ENCODE results near the gene ANKRD33B. TPM values are rescaled to one million over a fixed set of nuclear protein-coding genes. Genes with fewer than 3 reads are reported as not detected.

The ANKRD33B gene
- polyA plus RNA-seq, 1 experiment: 4.8 TPM

GRCh38 chr5:10556893-10557746, 6.8 kb upstream of the ANKRD33B start:
- ChIA-PET CTCF (interaction anchor here (1.2 kb wide), 1 partner anchor 102 kb away, joined by 3 read pairs; no protein-coding TSS in a partner anchor), POLR2A (interaction anchor here (0.7 kb wide), 1 partner anchor 88 kb away, joined by 3 read pairs; no protein-coding TSS in a partner anchor)
- no peaks in the 10 kb centered on the region for H3K27me3 ChIP-seq (ENCODE audit: control insufficient read depth, insufficient read depth, low read length)
- no peak for TF ChIP-seq CTCF (IDR thresholded peaks at IDR 0.05; ENCODE audit: low read depth, low read length)
- no peak overlapping the region for H3K27ac ChIP-seq (ENCODE audit: low read depth, low read length)
- H3K4me3 ChIP-seq (ENCODE audit: low read depth, low read length): no peak overlapping the region
- H3K9me3 ChIP-seq (ENCODE audit: control insufficient read depth, insufficient read depth, low read length): no peaks in the 10 kb centered on the region; the same call in 1 of the 2 replicates
- DNase-seq (ENCODE audit: low read depth, low spot score): no peak

GRCh38 chr5:10559151-10559550, 4.7 kb upstream of the ANKRD33B start:
- no peaks in the 10 kb centered on the region for H3K27me3 ChIP-seq (ENCODE audit: control insufficient read depth, insufficient read depth, low read length)
- POLR2A ChIA-PET: no interaction called here
- no peak for DNase-seq (ENCODE audit: low read depth, low spot score)
- no peak for TF ChIP-seq CTCF (IDR thresholded peaks at IDR 0.05; ENCODE audit: low read depth, low read length)
- no peak overlapping the region for H3K4me3 ChIP-seq (ENCODE audit: low read depth, low read length)
- CTCF ChIA-PET: interaction anchor here (1.0 to 3.6 kb wide), 2 partner anchors 69 to 136 kb away, joined by 6 to 15 read pairs; no protein-coding TSS in a partner anchor
- H3K27ac ChIP-seq (ENCODE audit: low read depth, low read length): no peak overlapping the region
- H3K9me3 ChIP-seq (ENCODE audit: control insufficient read depth, insufficient read depth, low read length): peaks cover 5% of the 10 kb centered on the region; the same call in 1 of the 2 replicates

GRCh38 chr5:10559871-10560270, 4.0 kb upstream of the ANKRD33B start:
- CTCF ChIA-PET: interaction anchor here (3.6 kb wide), 1 partner anchor 68 kb away, joined by 15 read pairs; no protein-coding TSS in a partner anchor
- Histone ChIP-seq H3K4me3 (ENCODE audit: low read depth, low read length) (no peak overlapping the region), H3K27ac (ENCODE audit: low read depth, low read length) (no peak overlapping the region), H3K27me3 (ENCODE audit: control insufficient read depth, insufficient read depth, low read length) (no peaks in the 10 kb centered on the region), H3K9me3 (ENCODE audit: control insufficient read depth, insufficient read depth, low read length) (peaks cover 7% of the 10 kb centered on the region; the same call in 1 of the 2 replicates)
- POLR2A ChIA-PET: interaction anchor here (1.2 kb wide), 1 partner anchor 9 kb away, joined by 3 read pairs; no protein-coding TSS in a partner anchor
- no peak for TF ChIP-seq CTCF (IDR thresholded peaks at IDR 0.05; ENCODE audit: low read depth, low read length)
- DNase-seq (ENCODE audit: low read depth, low spot score): no peak

GRCh38 chr5:10562201-10563109, 1.4 kb upstream of the ANKRD33B start:
- H3K27me3 ChIP-seq (ENCODE audit: control insufficient read depth, insufficient read depth, low read length): no peaks in the 10 kb centered on the region
- H3K9me3 ChIP-seq (ENCODE audit: control insufficient read depth, insufficient read depth, low read length): peaks cover 12% of the 10 kb centered on the region; the same call in 1 of the 2 replicates
- peak overlapping the region; percentile 24 for H3K27ac ChIP-seq (ENCODE audit: low read depth, low read length)
- TF ChIP-seq CTCF (IDR thresholded peaks at IDR 0.05; ENCODE audit: low read depth, low read length): no peak
- no peak overlapping the region for H3K4me3 ChIP-seq (ENCODE audit: low read depth, low read length)
- DNase-seq (ENCODE audit: low read depth, low spot score): no peak
- ChIA-PET CTCF (interaction anchor here (0.7 to 3.6 kb wide), 2 partner anchors 66 to 144 kb away, joined by 5 to 15 read pairs; no protein-coding TSS in a partner anchor), POLR2A (no interaction called here)

Measured in AG04450 (cell line).